NCI-H2227 (cell line): Measurements from ENCODE around the gene TMEM18.

Experiments used
- DNase-seq: peaks from one replicate; lab custom pipeline; 2025; ENCODE audit not compliant: unreplicated experiment; lab: John Stamatoyannopoulos, UW

Gene TMEM18

GRCh38 chr2:635687-636621, 41.3 kb downstream of the TMEM18 start:
- DNase-seq, result no peak

GRCh38 chr2:634636-635388, 42.4 kb downstream of the TMEM18 start:
- no peak for DNase-seq

GRCh38 chr2:634041-634440, 43.2 kb downstream of the TMEM18 start:
- no peak for DNase-seq

- no peak for DNase-seq
These were observed 43.8 kb downstream of the TMEM18 start for GRCh38 chr2:633371-633770.

- DNase-seq, result no peak
These were observed 44.7 kb downstream of the TMEM18 start for GRCh38 chr2:632471-632870.

- no peak for DNase-seq
These were observed 45.5 kb downstream of the TMEM18 start for GRCh38 chr2:631741-632140.

GRCh38 chr2:630451-631320, 46.5 kb downstream of the TMEM18 start:
- DNase-seq, result no peak

- no peak for DNase-seq
These were observed 47.2 kb downstream of the TMEM18 start for GRCh38 chr2:629961-630360.

GRCh38 chr2:628651-629050, 48.6 kb downstream of the TMEM18 start:
- no peak for DNase-seq

GRCh38 chr2:627926-628560, 49.2 kb downstream of the TMEM18 start:
- DNase-seq, result no peak

- DNase-seq, result no peak
These were observed 49.9 kb downstream of the TMEM18 start for GRCh38 chr2:627340-627709.

- no peak for DNase-seq
These were observed 50.5 kb downstream of the TMEM18 start for GRCh38 chr2:626491-627339.

- DNase-seq, result no peak
These were observed 51.5 kb downstream of the TMEM18 start for GRCh38 chr2:625415-626333.

GRCh38 chr2:624551-625347, 52.5 kb downstream of the TMEM18 start:
- DNase-seq, result no peak

GRCh38 chr2:624096-624495, 53.1 kb downstream of the TMEM18 start:
- no peak for DNase-seq

GRCh38 chr2:623130-623922, 53.9 kb downstream of the TMEM18 start:
- DNase-seq, result no peak

GRCh38 chr2:622357-622756, 54.8 kb downstream of the TMEM18 start:
- DNase-seq, result no peak
